Right hindlimb (tissue), 1 donor: ENCODE data around the gene CEP89.

Experiments used
- DNase-seq: peaks from one replicate; pipeline ENCODE4 v3.0.0-alpha.2; 2018

Gene CEP89

GRCh38 chr19:32831611-32832010 is 140.1 kb downstream of the CEP89 start:
- DNase-seq: no peak

- DNase-seq: no peak
Observed at GRCh38 chr19:32830231-32831014, 141.3 kb downstream of the CEP89 start.

- no peak for DNase-seq
Observed at GRCh38 chr19:32829345-32829896, 142.3 kb downstream of the CEP89 start.

- no peak for DNase-seq
Observed at GRCh38 chr19:32828643-32829344, 143.0 kb downstream of the CEP89 start.

- no peak for DNase-seq
Observed at GRCh38 chr19:32828139-32828538, 143.6 kb downstream of the CEP89 start.
